Measurements from ENCODE around the gene SPATA31D3.
"Not testable (repeated sequence)": the region's sequence is repeated elsewhere in the genome, so short reads cannot be mapped to it uniquely, and the experiment has no call there.

The SPATA31D3 gene

DNA sequence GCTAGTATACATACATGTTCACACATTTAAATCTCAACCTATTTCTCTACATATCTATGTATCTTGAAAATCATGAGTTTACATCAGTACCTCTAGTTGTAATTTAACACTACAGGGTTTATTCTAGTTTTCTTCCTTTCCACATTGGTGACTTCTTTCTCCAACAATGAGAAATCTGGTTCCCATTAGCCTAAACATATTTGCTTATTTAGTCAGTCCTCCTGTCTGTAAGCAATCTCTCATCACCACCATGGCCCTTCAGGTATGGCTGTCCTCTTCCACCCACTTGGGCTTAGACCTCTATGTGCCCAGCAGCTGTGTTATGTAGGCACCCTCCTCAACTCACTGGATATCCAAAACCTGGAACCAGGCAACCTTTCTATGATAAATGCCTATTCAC is 37.3 kb downstream of the SPATA31D3 start:
- no peak for DNase-seq

DNA sequence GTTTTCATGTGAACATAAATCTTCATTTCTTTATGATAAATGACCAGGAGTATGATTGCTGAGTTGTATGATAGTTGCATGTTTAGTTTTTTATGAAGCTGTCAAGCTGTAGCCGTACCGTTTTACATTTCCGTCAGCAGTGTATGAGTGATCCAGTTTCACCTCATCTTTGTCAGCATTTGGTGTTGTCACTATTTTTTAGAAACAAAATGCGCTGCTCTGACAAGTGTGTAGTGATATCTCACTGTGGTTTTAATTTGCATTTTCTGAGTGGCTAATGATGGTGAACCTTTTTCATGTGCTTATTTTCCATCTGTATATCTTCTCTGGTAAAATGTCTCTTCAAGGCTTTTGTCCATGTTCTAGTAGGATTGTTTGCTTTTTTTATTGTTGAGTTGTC is 38.6 kb downstream of the SPATA31D3 start:
- DNase-seq: no peak

DNA sequence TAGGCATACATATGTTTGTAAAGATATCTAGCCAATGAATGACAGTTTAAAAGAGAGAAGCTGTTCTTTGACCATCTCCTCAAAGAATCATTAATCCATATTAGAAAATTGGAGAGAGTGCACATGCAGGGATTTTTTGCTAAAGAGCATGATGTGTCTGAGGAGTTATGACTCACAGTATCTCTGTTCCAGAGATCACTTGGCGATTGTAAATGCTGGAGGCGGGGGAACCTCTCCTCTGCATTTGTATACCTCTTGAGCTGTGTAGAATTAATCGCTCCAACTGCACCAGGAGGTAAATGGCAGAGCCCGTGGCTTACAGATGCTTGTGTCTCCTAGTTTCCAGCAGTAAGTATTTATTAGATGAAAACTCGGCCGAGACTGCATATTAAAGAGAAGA is 41.6 kb downstream of the SPATA31D3 start:
- no peak for DNase-seq

DNA sequence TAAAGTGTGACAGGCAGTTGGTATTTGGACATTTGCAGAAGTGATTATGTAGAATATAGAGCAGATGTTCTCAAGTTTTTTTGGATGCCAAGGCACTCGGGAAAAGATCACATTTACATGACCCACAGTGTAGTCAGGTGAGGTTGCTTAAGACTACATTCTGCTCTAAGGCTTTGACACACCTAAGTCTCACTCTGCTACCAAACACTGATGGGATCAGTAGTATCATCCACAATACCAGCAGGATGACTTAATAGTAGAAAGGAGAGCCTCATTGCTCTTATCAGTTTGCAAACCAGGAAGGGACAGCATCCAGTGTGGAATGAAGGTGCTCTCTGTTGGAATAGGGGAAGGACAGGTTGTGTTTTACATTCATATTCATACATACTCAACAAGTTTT is 42.8 kb downstream of the SPATA31D3 start:
- DNase-seq: no peak

DNA sequence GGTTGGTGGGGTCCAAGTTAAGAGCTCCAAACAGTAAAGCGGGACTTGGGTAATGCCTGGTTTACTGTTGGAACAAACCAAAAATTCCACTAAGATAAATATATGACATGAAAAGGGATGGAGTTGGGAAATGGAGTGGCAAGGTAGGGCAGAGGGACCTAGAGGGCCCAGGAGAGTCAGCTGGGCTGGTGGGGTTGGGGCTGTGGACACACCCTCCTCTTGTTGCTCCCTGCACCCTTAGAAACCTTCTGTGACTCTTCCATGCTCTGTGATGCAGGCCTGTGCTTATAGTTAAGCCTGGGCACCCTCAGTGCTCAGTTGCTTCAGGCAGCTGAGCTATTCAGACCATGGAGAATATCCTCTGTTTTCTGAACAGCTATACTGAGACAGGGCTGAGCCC is 45.2 kb downstream of the SPATA31D3 start, which contains the start of gene SPATA31D1:
SPATA31D1 (plus strand) TSS at position 301 of the 400 bp plus-strand sequence; CDS start at position 348, 47 bp downstream.
- not testable (repeated sequence) for DNase-seq

DNA sequence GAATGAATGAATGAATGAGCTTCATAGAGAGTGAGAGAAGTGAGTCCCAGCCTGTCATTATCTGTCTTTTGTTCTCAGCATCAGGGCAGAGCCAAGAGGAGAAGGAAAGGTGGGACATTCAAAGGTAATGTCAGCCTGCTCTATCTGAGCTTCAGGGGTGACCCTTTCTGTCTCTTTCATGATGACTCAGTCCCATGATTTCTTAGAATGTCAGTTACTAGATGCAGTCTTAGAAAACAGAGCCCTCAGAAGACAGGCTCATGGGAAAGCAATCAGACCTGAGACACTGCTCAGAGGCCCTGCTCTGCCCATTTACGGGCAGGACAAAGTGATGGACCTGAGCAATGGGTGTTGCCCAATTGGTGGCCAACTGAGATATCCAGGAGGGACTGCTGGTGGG is 46.4 kb downstream of the SPATA31D3 start:
- no peak for DNase-seq

DNA sequence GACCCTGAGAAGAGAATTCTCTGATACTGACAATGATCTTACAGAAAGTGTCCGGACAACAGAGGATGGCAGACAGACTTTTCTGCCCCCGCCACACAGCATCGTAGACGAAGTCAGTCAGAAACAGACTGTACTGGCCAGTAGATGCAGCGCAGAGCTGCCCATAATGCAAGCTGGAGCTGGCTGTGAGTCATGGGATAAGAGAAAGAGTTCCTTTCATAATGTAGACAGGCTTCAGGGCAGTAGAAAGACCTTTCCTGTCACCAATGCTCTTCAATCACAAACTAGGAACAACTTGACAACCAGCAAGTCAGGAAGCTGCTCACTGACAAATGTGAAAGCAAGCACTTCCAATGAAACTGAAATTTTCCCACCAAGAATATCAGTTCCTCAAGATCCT is 50.4 kb downstream of the SPATA31D3 start:
- no peak for DNase-seq
